HCT116 (cell line): ENCODE data around the gene POLR3C.

ENCODE experiments used
- ATF3 ChIP-seq: IDR thresholded peaks from 2 replicates; pipeline ENCODE4 v1.6.1; 2012
- CTCF ChIP-seq, 3 experiments: fragments of 200-600 bp in 1 of 3; sonication (generic) in 1 of 3; IDR thresholded peaks in 2 of 3; conservative IDR thresholded peaks in 1 of 3; 2 replicates each; pipeline ENCODE4 v1.5.1; 2012 to 2017; ENCODE audit warnings: low read depth in 2 of 3, low read length in 2 of 3, antibody characterized with exemption in 1 of 3, borderline replicate concordance in 1 of 3, control low read depth in 1 of 3, mild to moderate bottlenecking in 1 of 3, mixed read lengths in 1 of 3, mixed run types in 1 of 3, moderate library complexity in 1 of 3; ENCODE audit not compliant: insufficient read depth in 1 of 3
- MAX ChIP-seq: IDR thresholded peaks from 2 replicates; pipeline ENCODE4 v1.6.1; 2012
- ZNF274 ChIP-seq: fragments of 200-500 bp; sonication (Bioruptor generic); IDR thresholded peaks from 2 replicates; pipeline ENCODE4 v1.6.1; 2014; ENCODE audit warnings: mild to moderate bottlenecking, low read depth, low read length, inconsistent platforms
- TF ChIP-seq, protein P1 (sequence below): IDR thresholded peaks from 2 replicates; pipeline ENCODE4 v1.6.1; 2012; ENCODE audit warnings: low read depth

DNA sequence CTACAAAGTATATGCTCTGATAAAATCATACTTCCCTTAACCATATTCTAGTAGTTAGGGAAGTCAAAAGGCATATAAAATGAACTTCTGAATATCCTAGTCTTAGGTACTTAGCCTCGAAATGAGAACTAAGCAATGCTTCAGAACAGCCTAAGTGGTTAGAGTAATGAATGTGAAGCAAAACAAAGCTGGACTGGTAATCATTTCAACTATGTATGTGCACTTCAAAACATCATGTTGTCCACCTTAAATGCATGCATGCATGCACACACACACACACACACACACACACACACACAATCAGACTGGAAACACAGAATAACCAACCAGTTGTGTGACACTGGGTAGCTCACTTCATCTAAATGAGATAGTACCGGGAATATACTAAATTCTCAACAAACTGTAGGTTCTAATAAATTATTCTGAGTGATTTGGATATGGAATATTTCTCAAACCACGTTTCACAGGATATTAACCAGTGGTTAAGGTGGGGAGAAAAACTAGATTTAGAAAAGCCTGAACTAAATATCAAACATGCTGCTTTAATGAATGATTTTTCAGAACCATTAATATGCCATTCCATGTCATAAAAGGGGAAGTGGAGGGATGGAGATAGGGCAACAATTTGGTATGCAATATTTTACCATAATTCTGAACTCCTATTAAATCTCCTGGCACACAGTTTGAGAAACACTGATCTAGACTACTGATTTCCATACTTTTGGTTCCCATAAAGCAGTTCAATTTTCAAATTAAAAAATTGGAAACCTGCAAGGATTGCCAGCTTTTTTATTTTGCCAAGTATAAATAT, 19.6 kb upstream of the POLR3C start:
- TF ChIP-seq ZNF274 (no peak), CTCF (IDR thresholded peaks at IDR 0.05 in 2 of 3, conservative IDR thresholded peaks at IDR 0.05 in 1 of 3; ENCODE audit: borderline replicate concordance in 1 of 3, insufficient read depth in 1 of 3, low read depth in 2 of 3, low read length in 2 of 3) (no peak), MAX (no peak), ATF3 (no peak)
- TF ChIP-seq, protein P1, sequence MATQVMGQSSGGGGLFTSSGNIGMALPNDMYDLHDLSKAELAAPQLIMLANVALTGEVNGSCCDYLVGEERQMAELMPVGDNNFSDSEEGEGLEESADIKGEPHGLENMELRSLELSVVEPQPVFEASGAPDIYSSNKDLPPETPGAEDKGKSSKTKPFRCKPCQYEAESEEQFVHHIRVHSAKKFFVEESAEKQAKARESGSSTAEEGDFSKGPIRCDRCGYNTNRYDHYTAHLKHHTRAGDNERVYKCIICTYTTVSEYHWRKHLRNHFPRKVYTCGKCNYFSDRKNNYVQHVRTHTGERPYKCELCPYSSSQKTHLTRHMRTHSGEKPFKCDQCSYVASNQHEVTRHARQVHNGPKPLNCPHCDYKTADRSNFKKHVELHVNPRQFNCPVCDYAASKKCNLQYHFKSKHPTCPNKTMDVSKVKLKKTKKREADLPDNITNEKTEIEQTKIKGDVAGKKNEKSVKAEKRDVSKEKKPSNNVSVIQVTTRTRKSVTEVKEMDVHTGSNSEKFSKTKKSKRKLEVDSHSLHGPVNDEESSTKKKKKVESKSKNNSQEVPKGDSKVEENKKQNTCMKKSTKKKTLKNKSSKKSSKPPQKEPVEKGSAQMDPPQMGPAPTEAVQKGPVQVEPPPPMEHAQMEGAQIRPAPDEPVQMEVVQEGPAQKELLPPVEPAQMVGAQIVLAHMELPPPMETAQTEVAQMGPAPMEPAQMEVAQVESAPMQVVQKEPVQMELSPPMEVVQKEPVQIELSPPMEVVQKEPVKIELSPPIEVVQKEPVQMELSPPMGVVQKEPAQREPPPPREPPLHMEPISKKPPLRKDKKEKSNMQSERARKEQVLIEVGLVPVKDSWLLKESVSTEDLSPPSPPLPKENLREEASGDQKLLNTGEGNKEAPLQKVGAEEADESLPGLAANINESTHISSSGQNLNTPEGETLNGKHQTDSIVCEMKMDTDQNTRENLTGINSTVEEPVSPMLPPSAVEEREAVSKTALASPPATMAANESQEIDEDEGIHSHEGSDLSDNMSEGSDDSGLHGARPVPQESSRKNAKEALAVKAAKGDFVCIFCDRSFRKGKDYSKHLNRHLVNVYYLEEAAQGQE: no peak
